SK-N-SH (cell line): Measurements from ENCODE around the gene TAS2R19. TPM values are rescaled to one million over a fixed set of nuclear protein-coding genes. Genes with fewer than 3 reads are reported as not detected.

Experiments
- CTCF ChIA-PET: fragments of 300-600, 350-600 bp; formaldehyde crosslinking; extraction: SDS; loops from one replicate; lab custom pipeline; 2021; lab: Yijun Ruan, JAX
- POLR2A ChIA-PET: fragments of 350-600 bp; sonication (Branson Sonifier 250); formaldehyde crosslinking; extraction: SDS; loops from one replicate; lab custom pipeline; 2020; ENCODE audit warnings: antibody characterized with exemption, inconsistent platforms; lab: Yijun Ruan, JAX
- DNase-seq: peaks from one replicate; pipeline ENCODE4 v3.0.0; 2012
- H2AFZ ChIP-seq: fragments of 200-600 bp; sonication (generic); 2 replicates; pipeline ENCODE4 v1.8.1; 2016; ENCODE audit warnings: antibody characterized with exemption, mild to moderate bottlenecking, low read depth
- H3F3A ChIP-seq: fragments of 200-600 bp; sonication (generic); replicated peaks from 2 replicates; pipeline ENCODE3; 2016; ENCODE audit warnings: antibody characterized with exemption, mild to moderate bottlenecking; ENCODE audit not compliant: insufficient read depth
- H3K27ac ChIP-seq, 2 experiments: fragments of 200-500 bp in 1 of 2; fragments of 200-600 bp in 1 of 2; sonication (Bioruptor generic) in 1 of 2; sonication (generic), shearing (Covaris generic) in 1 of 2; 2 replicates each; pipeline versions ENCODE4 v1.5.1 to v1.6.1; 2014 to 2016; ENCODE audit warnings: low read depth in 2 of 2, inconsistent platforms in 1 of 2, low read length in 1 of 2, mild to moderate bottlenecking in 1 of 2, mixed read lengths in 1 of 2
- H3K27me3 ChIP-seq: fragments of 200-600 bp; sonication (generic), shearing (Covaris generic); 2 replicates; pipeline ENCODE4 v1.6.1; 2016; ENCODE audit warnings: mixed run types; ENCODE audit not compliant: insufficient read depth
- H3K36me3 ChIP-seq, 2 experiments: fragments of 200-500 bp in 1 of 2; fragments of 200-600 bp in 1 of 2; sonication (Bioruptor generic) in 1 of 2; sonication (generic) in 1 of 2; replicated peaks in 1 of 2; 2 replicates each; pipeline versions ENCODE3 to v1.5.1; 2014 to 2016; ENCODE audit warnings: low read length in 1 of 2, mild to moderate bottlenecking in 1 of 2; ENCODE audit not compliant: insufficient read depth in 2 of 2, control insufficient read depth in 1 of 2
- H3K4me1 ChIP-seq, 2 experiments: fragments of 200-500 bp in 1 of 2; fragments of 200-600 bp in 1 of 2; sonication (Bioruptor generic) in 1 of 2; sonication (generic), shearing (Covaris generic) in 1 of 2; 2 replicates each; pipeline versions ENCODE4 v1.5.1 to v1.6.1; 2014 to 2016; ENCODE audit warnings: low read depth in 1 of 2, low read length in 1 of 2, mixed run types in 1 of 2; ENCODE audit not compliant: insufficient read depth in 2 of 2, control insufficient read depth in 1 of 2
- H3K4me2 ChIP-seq: fragments of 200-600 bp; sonication (generic), shearing (Covaris generic); 2 replicates; pipeline ENCODE4 v1.6.1; 2017; ENCODE audit warnings: mixed run types
- H3K4me3 ChIP-seq, 2 experiments: fragments of 200-500 bp in 1 of 2; fragments of 200-600 bp in 1 of 2; sonication (Bioruptor generic) in 1 of 2; sonication (generic), shearing (Covaris generic) in 1 of 2; 2 replicates each; pipeline versions ENCODE4 v1.5.1 to v1.8.1; 2014 to 2016; ENCODE audit warnings: low read depth in 2 of 2, inconsistent platforms in 1 of 2, low read length in 1 of 2, mild to moderate bottlenecking in 1 of 2, mixed read lengths in 1 of 2, moderate library complexity in 1 of 2
- H3K79me2 ChIP-seq: fragments of 200-600 bp; sonication (generic); 2 replicates; pipeline ENCODE4 v1.8.1; 2017; ENCODE audit warnings: mild to moderate bottlenecking; ENCODE audit not compliant: insufficient read depth
- H3K9ac ChIP-seq: fragments of 200-600 bp; sonication (generic); 2 replicates; pipeline ENCODE4 v1.6.1; 2017; ENCODE audit warnings: mixed run types
- H3K9me2 ChIP-seq: fragments of 200-600 bp; sonication (generic); 2 replicates; pipeline ENCODE4 v1.6.1; 2017; ENCODE audit warnings: mixed run types
- H3K9me3 ChIP-seq: fragments of 200-600 bp; sonication (generic); 2 replicates; pipeline ENCODE4 v1.6.1; 2017; ENCODE audit warnings: mixed run types, mild to moderate bottlenecking, moderate library complexity
- H4K20me1 ChIP-seq: fragments of 200-600 bp; sonication (generic); 2 replicates; pipeline ENCODE4 v1.6.1; 2017; ENCODE audit warnings: mild to moderate bottlenecking, mixed run types; ENCODE audit not compliant: insufficient read depth
- EZH2phosphoT487 ChIP-seq: fragments of 200-600 bp; sonication (generic); IDR thresholded peaks from 2 replicates; pipeline ENCODE4 v1.6.1; 2017; ENCODE audit warnings: low read depth, mixed run types, mild to moderate bottlenecking, antibody characterized with exemption, moderate library complexity, borderline replicate concordance
- FOXJ3 ChIP-seq: sonication (generic); formaldehyde crosslinking; IDR thresholded peaks from 2 replicates; pipeline ENCODE4 v1.5.1; 2020; ENCODE audit warnings: mild to moderate bottlenecking, missing genetic modification reagents
- FOXM1 ChIP-seq: IDR thresholded peaks from 2 replicates; pipeline ENCODE4 v1.4.0; 2012; ENCODE audit warnings: low read depth, mild to moderate bottlenecking
- IRF3 ChIP-seq: fragments of 150-350 bp; IDR thresholded peaks from 2 replicates; pipeline ENCODE4 v1.6.1; 2016; ENCODE audit warnings: mild to moderate bottlenecking, low read depth, low read length
- JUND ChIP-seq: IDR thresholded peaks from 2 replicates; pipeline ENCODE4 v1.4.0; 2012
- MEF2A ChIP-seq: IDR thresholded peaks from 2 replicates; pipeline ENCODE4 v1.4.0; 2012; ENCODE audit warnings: low read depth, borderline replicate concordance
- MXI1 ChIP-seq: IDR thresholded peaks from 2 replicates; pipeline ENCODE4 v1.6.1; 2012; ENCODE audit warnings: mild to moderate bottlenecking, low read depth, low read length, improper control_type of control experiment
- NFIC ChIP-seq: IDR thresholded peaks from 2 replicates; pipeline ENCODE4 v1.4.0; 2012; ENCODE audit warnings: borderline replicate concordance
- NRF1 ChIP-seq: IDR thresholded peaks from 2 replicates; pipeline ENCODE4 v1.6.1; 2012; ENCODE audit warnings: low read depth, mild to moderate bottlenecking, low read length
- PBX3 ChIP-seq: IDR thresholded peaks from 2 replicates; pipeline ENCODE4; 2012
- REST ChIP-seq: IDR thresholded peaks from 2 replicates; pipeline ENCODE4 v1.6.1; 2012; ENCODE audit warnings: mild to moderate bottlenecking, low read depth, low read length, moderate library complexity
- RFX5 ChIP-seq: IDR thresholded peaks from 2 replicates; pipeline ENCODE4 v1.6.1; 2012; ENCODE audit warnings: mild to moderate bottlenecking, improper control_type of control experiment, low read length
- SIN3A ChIP-seq: IDR thresholded peaks from 2 replicates; pipeline ENCODE4 v1.6.1; 2012; ENCODE audit warnings: low read depth, mild to moderate bottlenecking, low read length, moderate library complexity, borderline replicate concordance
- TAF1 ChIP-seq: IDR thresholded peaks from 2 replicates; pipeline ENCODE4 v1.6.1; 2012; ENCODE audit warnings: low read depth, mild to moderate bottlenecking, low read length, moderate library complexity, borderline replicate concordance
- USF1 ChIP-seq: IDR thresholded peaks from 2 replicates; pipeline ENCODE4 v1.4.0; 2012; ENCODE audit warnings: low read depth, borderline replicate concordance
- USF2 ChIP-seq: fragments of 150-350 bp; IDR thresholded peaks from 2 replicates; pipeline ENCODE4 v1.6.1; 2017; ENCODE audit warnings: antibody characterized with exemption, low read length, low read depth, borderline replicate concordance
- WGBS: methylation state at CpG from one replicate; pipeline ENCODE4 v1.1.6; 2017; ENCODE audit warnings: low lambda C conversion rate; 5-methylcytosine and 5-hydroxymethylcytosine counted together
- polyA plus RNA-seq, 3 experiments: library from polyadenylated mRNA; depleted of rRNA; stranded (reverse); fragments of >200 nt; gene quantifications; 2 replicates each; pipeline ENCODE4 v1.2.3, GENCODE V29; 2012
- TF ChIP-seq, protein P1 (sequence below): IDR thresholded peaks from 2 replicates; pipeline ENCODE4 v1.4.0; 2012; ENCODE audit warnings: low read depth, borderline replicate concordance

Gene TAS2R19
- polyA plus RNA-seq, 1 of the 3 experiments (the other 2 are of a cell fraction): 0.15 TPM

DNA sequence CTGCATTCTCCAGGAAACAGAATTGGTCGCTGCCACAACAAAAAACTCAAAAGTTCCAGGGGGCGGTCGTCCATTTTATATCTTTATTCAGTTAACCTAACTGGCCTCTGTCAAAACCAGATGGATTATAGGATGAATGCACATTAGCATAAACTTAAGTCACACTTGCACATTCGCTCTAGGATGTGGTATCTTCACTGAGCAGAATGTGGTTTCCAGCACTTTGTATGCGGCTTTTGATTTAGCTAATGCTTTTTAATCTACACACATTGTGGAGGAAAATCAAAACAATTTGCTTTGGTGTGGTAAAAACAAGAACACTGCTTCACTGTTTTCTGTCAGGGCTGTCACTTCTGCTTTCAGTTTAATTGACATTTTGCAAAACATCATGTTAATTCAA is 40.2 kb downstream of the TAS2R19 start:
- TF ChIP-seq FOXM1 (no peak), IRF3 (no peak), NRF1 (no peak), USF1 (no peak), RFX5 (no peak), TAF1 (no peak), MXI1 (no peak), EZH2phosphoT487 (no peak), JUND (no peak), FOXJ3 (no peak), REST (no peak), PBX3 (no peak), SIN3A (no peak), NFIC (no peak), USF2 (no peak), MEF2A (no peak)
- TF ChIP-seq, protein P1, sequence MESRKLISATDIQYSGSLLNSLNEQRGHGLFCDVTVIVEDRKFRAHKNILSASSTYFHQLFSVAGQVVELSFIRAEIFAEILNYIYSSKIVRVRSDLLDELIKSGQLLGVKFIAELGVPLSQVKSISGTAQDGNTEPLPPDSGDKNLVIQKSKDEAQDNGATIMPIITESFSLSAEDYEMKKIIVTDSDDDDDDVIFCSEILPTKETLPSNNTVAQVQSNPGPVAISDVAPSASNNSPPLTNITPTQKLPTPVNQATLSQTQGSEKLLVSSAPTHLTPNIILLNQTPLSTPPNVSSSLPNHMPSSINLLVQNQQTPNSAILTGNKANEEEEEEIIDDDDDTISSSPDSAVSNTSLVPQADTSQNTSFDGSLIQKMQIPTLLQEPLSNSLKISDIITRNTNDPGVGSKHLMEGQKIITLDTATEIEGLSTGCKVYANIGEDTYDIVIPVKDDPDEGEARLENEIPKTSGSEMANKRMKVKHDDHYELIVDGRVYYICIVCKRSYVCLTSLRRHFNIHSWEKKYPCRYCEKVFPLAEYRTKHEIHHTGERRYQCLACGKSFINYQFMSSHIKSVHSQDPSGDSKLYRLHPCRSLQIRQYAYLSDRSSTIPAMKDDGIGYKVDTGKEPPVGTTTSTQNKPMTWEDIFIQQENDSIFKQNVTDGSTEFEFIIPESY: no peak
- POLR2A ChIA-PET: interaction anchor here (1.1 kb wide), 1 partner anchor 189 kb away, joined by 6 read pairs; the partner anchor contains the start of gene SMIM10L1
- no peak overlapping the region for H3K4me3 ChIP-seq
- WGBS: 85% methylated on average over 5 of the region's 5 CpGs
- no peak overlapping the region for H3K9ac ChIP-seq
- no peak overlapping the region for H3K4me2 ChIP-seq
- peak overlapping the region in 1 of 2 experiments; percentile 28; a peak in 1 of 4 replicates for H3K27ac ChIP-seq
- peaks cover 5% of the 10 kb centered on the region; the same call in 1 of the 2 replicates for H3K79me2 ChIP-seq
- DNase-seq: no peak
- no peaks in the 10 kb centered on the region for H3K27me3 ChIP-seq
- H4K20me1 ChIP-seq: no peaks in the 10 kb centered on the region
- H3K9me3 ChIP-seq: no peaks in the 10 kb centered on the region
- peaks cover 0 to 3% of the 10 kb centered on the region in 2 experiments for H3K36me3 ChIP-seq
- peaks cover 0 to 9% of the 10 kb centered on the region in 2 experiments; a peak in 1 of 4 replicates for H3K4me1 ChIP-seq
- no peaks in the 10 kb centered on the region for H3K9me2 ChIP-seq
- no peak overlapping the region for H2AFZ ChIP-seq
- H3F3A ChIP-seq: no peaks in the 10 kb centered on the region
- CTCF ChIA-PET: interaction anchor here (1.0 to 1.2 kb wide), 2 partner anchors 14 to 29 kb away, joined by 3 read pairs; no protein-coding TSS in a partner anchor
